ENCODE results near the gene YPEL3.
"Not testable (repeated sequence)": the region's sequence is repeated elsewhere in the genome, so short reads cannot be mapped to it uniquely, and the experiment has no call there.

YPEL3 gene

GRCh38 chr16:30125690-30126089 is 29.7 kb upstream of the YPEL3 start:
- H3K27me3 ChIP-seq (ENCODE audit: low read depth); H3K36me3 ChIP-seq (replicated peaks); DNase-seq (ENCODE audit: low spot score in 2 of 2); H3K9me3 ChIP-seq; H3K4me3 ChIP-seq; in situ Hi-C loops (cut with MboI; ENCODE audit: low sequenced_read_pairs); H3K4me1 ChIP-seq: not testable (repeated sequence)

- H3K27me3 ChIP-seq (ENCODE audit: low read depth): no peaks in the 10 kb centered on the region
- H3K36me3 ChIP-seq (replicated peaks): no peaks in the 10 kb centered on the region; the same call in 1 of the 2 replicates
- H3K4me1 ChIP-seq: peaks cover 3% of the 10 kb centered on the region
- no peak for DNase-seq (ENCODE audit: low spot score in 2 of 2)
- H3K9me3 ChIP-seq: no peaks in the 10 kb centered on the region
- no peak overlapping the region for H3K4me3 ChIP-seq
- in situ Hi-C loops (cut with MboI; ENCODE audit: low sequenced_read_pairs): loop anchor here (25.0 kb wide), 1 partner anchor 512 kb away; no protein-coding TSS in a partner anchor
Measured at GRCh38 chr16:30124985-30125379, 29.0 kb upstream of the YPEL3 start.

- no peak for DNase-seq (ENCODE audit: low spot score in 2 of 2)
- no peaks in the 10 kb centered on the region for H3K9me3 ChIP-seq
- in situ Hi-C loops (cut with MboI; ENCODE audit: low sequenced_read_pairs): loop anchor here (25.0 kb wide), 1 partner anchor 515 kb away; no protein-coding TSS in a partner anchor
Measured at GRCh38 chr16:30122604-30123160, 26.7 kb upstream of the YPEL3 start.

GRCh38 chr16:30121741-30122571 is 25.9 kb upstream of the YPEL3 start:
- in situ Hi-C loops (cut with MboI; ENCODE audit: low sequenced_read_pairs): loop anchor here (25.0 kb wide), 1 partner anchor 515 kb away; no protein-coding TSS in a partner anchor
- Histone ChIP-seq H3K4me3 (peak overlapping the region; percentile 47), H3K27me3 (ENCODE audit: low read depth) (no peaks in the 10 kb centered on the region), H3K4me1 (peaks cover 3% of the 10 kb centered on the region), H3K36me3 (replicated peaks) (peaks cover 10% of the 10 kb centered on the region), H3K9me3 (no peaks in the 10 kb centered on the region)
- DNase-seq (ENCODE audit: low spot score in 2 of 2): no peak

More at GRCh38 chr16:30122604-30123160, 26.7 kb upstream of the YPEL3 start:
- peaks cover 3% of the 10 kb centered on the region for H3K4me1 ChIP-seq
- peak overlapping the region; percentile 47 for H3K4me3 ChIP-seq
- no peaks in the 10 kb centered on the region for H3K27me3 ChIP-seq (ENCODE audit: low read depth)
- peaks cover 8% of the 10 kb centered on the region for H3K36me3 ChIP-seq (replicated peaks)

GRCh38 chr16:30120340-30121105 is 24.5 kb upstream of the YPEL3 start:
- no peaks in the 10 kb centered on the region for H3K9me3 ChIP-seq
- H3K27me3 ChIP-seq (ENCODE audit: low read depth): no peaks in the 10 kb centered on the region
- DNase-seq (ENCODE audit: low spot score in 2 of 2): no peak
- peaks cover 10% of the 10 kb centered on the region for H3K36me3 ChIP-seq (replicated peaks)
- H3K4me1 ChIP-seq: peaks cover 3% of the 10 kb centered on the region
- in situ Hi-C loops (cut with MboI; ENCODE audit: low sequenced_read_pairs): loop anchor here (25.0 kb wide), 1 partner anchor 517 kb away; no protein-coding TSS in a partner anchor
- H3K4me3 ChIP-seq: no peak overlapping the region

GRCh38 chr16:30119428-30119827 is 23.4 kb upstream of the YPEL3 start:
- no peak for DNase-seq (ENCODE audit: low spot score in 2 of 2)
- no peaks in the 10 kb centered on the region for H3K27me3 ChIP-seq (ENCODE audit: low read depth)
- peaks cover 10% of the 10 kb centered on the region for H3K36me3 ChIP-seq (replicated peaks)
- peaks cover 3% of the 10 kb centered on the region for H3K4me1 ChIP-seq
- no peaks in the 10 kb centered on the region for H3K9me3 ChIP-seq
- H3K4me3 ChIP-seq: no peak overlapping the region
- in situ Hi-C loops (cut with MboI; ENCODE audit: low sequenced_read_pairs): loop anchor here (25.0 kb wide), 1 partner anchor 518 kb away; no protein-coding TSS in a partner anchor

GRCh38 chr16:30117768-30118167 is 21.8 kb upstream of the YPEL3 start:
- in situ Hi-C loops (cut with MboI; ENCODE audit: low sequenced_read_pairs): loop anchor here (25.0 kb wide), 1 partner anchor 520 kb away; no protein-coding TSS in a partner anchor
- Histone ChIP-seq H3K9me3 (no peaks in the 10 kb centered on the region), H3K36me3 (replicated peaks) (peaks cover 12% of the 10 kb centered on the region), H3K4me1 (no peaks in the 10 kb centered on the region), H3K27me3 (ENCODE audit: low read depth) (no peaks in the 10 kb centered on the region), H3K4me3 (no peak overlapping the region)
- no peak for DNase-seq (ENCODE audit: low spot score in 2 of 2)

GRCh38 chr16:30116291-30117207 is 20.5 kb upstream of the YPEL3 start:
- H3K9me3 ChIP-seq: no peaks in the 10 kb centered on the region
- in situ Hi-C loops (cut with MboI; ENCODE audit: low sequenced_read_pairs): loop anchor here (25.0 kb wide), 1 partner anchor 521 kb away; no protein-coding TSS in a partner anchor
- H3K4me3 ChIP-seq: no peak overlapping the region
- no peaks in the 10 kb centered on the region for H3K4me1 ChIP-seq
- no peak for DNase-seq (ENCODE audit: low spot score in 2 of 2)
- H3K36me3 ChIP-seq (replicated peaks): peaks cover 12% of the 10 kb centered on the region
- H3K27me3 ChIP-seq (ENCODE audit: low read depth): no peaks in the 10 kb centered on the region

- DNase-seq (ENCODE audit: low spot score in 2 of 2): no peak
- Histone ChIP-seq H3K9me3 (no peaks in the 10 kb centered on the region), H3K36me3 (replicated peaks) (peaks cover 12% of the 10 kb centered on the region), H3K27me3 (ENCODE audit: low read depth) (no peaks in the 10 kb centered on the region), H3K4me1 (no peaks in the 10 kb centered on the region), H3K4me3 (no peak overlapping the region)
- in situ Hi-C loops (cut with MboI; ENCODE audit: low sequenced_read_pairs): loop anchor here (25.0 kb wide), 1 partner anchor 522 kb away; no protein-coding TSS in a partner anchor
Measured at GRCh38 chr16:30115238-30115637, 19.2 kb upstream of the YPEL3 start.

- not testable (repeated sequence) for DNase-seq (ENCODE audit: low spot score in 2 of 2); H3K9me3 ChIP-seq; H3K27me3 ChIP-seq (ENCODE audit: low read depth); H3K4me3 ChIP-seq; H3K4me1 ChIP-seq
- in situ Hi-C loops (cut with MboI; ENCODE audit: low sequenced_read_pairs): loop anchor here (25.0 kb wide), 1 partner anchor 522 kb away; no protein-coding TSS in a partner anchor
- H3K36me3 ChIP-seq (replicated peaks): peaks cover 12% of the 10 kb centered on the region
Measured at GRCh38 chr16:30114833-30115232, 18.8 kb upstream of the YPEL3 start.

GRCh38 chr16:30114411-30114810 is 18.4 kb upstream of the YPEL3 start:
- H3K4me3 ChIP-seq: no peak overlapping the region
- no peaks in the 10 kb centered on the region for H3K9me3 ChIP-seq
- no peaks in the 10 kb centered on the region for H3K27me3 ChIP-seq (ENCODE audit: low read depth)
- H3K36me3 ChIP-seq (replicated peaks): peaks cover 12% of the 10 kb centered on the region
- no peak for DNase-seq (ENCODE audit: low spot score in 2 of 2)
- H3K4me1 ChIP-seq: no peaks in the 10 kb centered on the region
- in situ Hi-C loops (cut with MboI; ENCODE audit: low sequenced_read_pairs): loop anchor here (25.0 kb wide), 1 partner anchor 523 kb away; no protein-coding TSS in a partner anchor

- Histone ChIP-seq H3K9me3 (no peaks in the 10 kb centered on the region), H3K4me1 (no peaks in the 10 kb centered on the region), H3K36me3 (replicated peaks) (peaks cover 12% of the 10 kb centered on the region; the same call in 1 of the 2 replicates), H3K4me3 (no peak overlapping the region), H3K27me3 (ENCODE audit: low read depth) (no peaks in the 10 kb centered on the region)
- in situ Hi-C loops (cut with MboI; ENCODE audit: low sequenced_read_pairs): loop anchor here (25.0 kb wide), 1 partner anchor 523 kb away; no protein-coding TSS in a partner anchor
- DNase-seq (ENCODE audit: low spot score in 2 of 2): no peak
Measured at GRCh38 chr16:30113711-30114333, 17.8 kb upstream of the YPEL3 start.
